Stimulated activated CD8-positive, alpha-beta memory T cell treated with anti-CD3 and anti-CD28 coated beads, Interleukin-7, amount 100 ng/mL, for 4 hours (primary cell): ENCODE data around the gene TOP3B.

Experiments used
- DNase-seq, 2 donors: peaks; one replicate each; pipeline ENCODE4 v3.0.0-alpha.2; 2020; ENCODE audit warnings: low read depth in 2 of 2

The TOP3B gene

GRCh38 chr22:21963286-21963685, 19.3 kb downstream of the TOP3B start:
- no peak for DNase-seq

GRCh38 chr22:21962655-21962949, 20.0 kb downstream of the TOP3B start:
- DNase-seq = no peak

GRCh38 chr22:21961886-21962654, 20.5 kb downstream of the TOP3B start:
- DNase-seq = no peak

GRCh38 chr22:21961127-21961867, 21.3 kb downstream of the TOP3B start:
- no peak for DNase-seq

- no peak for DNase-seq
Observed at GRCh38 chr22:21960200-21961126, 22.1 kb downstream of the TOP3B start.

GRCh38 chr22:21959274-21960074, 23.1 kb downstream of the TOP3B start:
- DNase-seq = no peak

- DNase-seq = no peak
Observed at GRCh38 chr22:21958360-21959273, 24.0 kb downstream of the TOP3B start.

- peak; percentile 65 to 81 for DNase-seq
Observed at GRCh38 chr22:21952586-21953571, 29.7 kb downstream of the TOP3B start, which contains the start of gene PPM1F. PPM1F (minus strand) TSS chr22:21952848; CDS start chr22:21946048, 6,800 bp downstream.

- DNase-seq = no peak
Observed at GRCh38 chr22:21951931-21952465, 30.6 kb downstream of the TOP3B start.

GRCh38 chr22:21951062-21951461, 31.5 kb downstream of the TOP3B start:
- DNase-seq = no peak

- DNase-seq = no peak
Observed at GRCh38 chr22:21949948-21950347, 32.6 kb downstream of the TOP3B start.

- no peak for DNase-seq
Observed at GRCh38 chr22:21949569-21949918, 33.0 kb downstream of the TOP3B start.

GRCh38 chr22:21948824-21949568, 33.6 kb downstream of the TOP3B start:
- DNase-seq = no peak

- no peak for DNase-seq
Observed at GRCh38 chr22:21948390-21948789, 34.2 kb downstream of the TOP3B start.

- DNase-seq = no peak
Observed at GRCh38 chr22:21947040-21948014, 35.3 kb downstream of the TOP3B start.

- DNase-seq = no peak
Observed at GRCh38 chr22:21946262-21946925, 36.2 kb downstream of the TOP3B start.
